PFSK-1 (cell line): Measurements from ENCODE around the gene ACTR6.

Experiments used
- FOXP2 ChIP-seq: optimal IDR thresholded peaks from 2 replicates; pipeline ENCODE3; 2011; ENCODE audit warnings: borderline replicate concordance, control low read depth, inconsistent platforms; ENCODE audit not compliant: insufficient read depth; ENCODE audit errors: extremely low read length, extremely low read depth
- POLR2AphosphoS5 ChIP-seq: IDR thresholded peaks from 2 replicates; pipeline ENCODE4 v1.6.1; 2012; ENCODE audit warnings: low read depth, mild to moderate bottlenecking, control low read depth, low read length, moderate library complexity
- REST ChIP-seq, 2 experiments: IDR thresholded peaks; 2 replicates each; pipeline versions ENCODE4 v1.6.1 to v1.8.0; 2011 to 2012; ENCODE audit warnings: low read depth in 2 of 2, low read length in 2 of 2, control low read depth in 1 of 2, inconsistent platforms in 1 of 2, mild to moderate bottlenecking in 1 of 2, moderate library complexity in 1 of 2; ENCODE audit not compliant: insufficient read depth in 1 of 2
- SIN3A ChIP-seq: IDR thresholded peaks from 2 replicates; pipeline ENCODE4 v1.6.1; 2012; ENCODE audit warnings: mild to moderate bottlenecking, low read length, moderate library complexity, borderline replicate concordance; ENCODE audit not compliant: insufficient read depth
- TAF1 ChIP-seq: IDR thresholded peaks from 2 replicates; pipeline ENCODE4 v1.6.1; 2012; ENCODE audit warnings: low read length, control low read depth, borderline replicate concordance; ENCODE audit not compliant: insufficient read depth

The ACTR6 gene

GRCh38 chr12:100239589-100239988 is 39.0 kb downstream of the ACTR6 start:
- no peak for TF ChIP-seq REST (IDR thresholded peaks at IDR 0.05; ENCODE audit: insufficient read depth in 1 of 2, low read depth in 2 of 2, low read length in 2 of 2)
- no peak for TF ChIP-seq FOXP2
- no peak for TF ChIP-seq TAF1
- no peak for TF ChIP-seq SIN3A
- TF ChIP-seq POLR2AphosphoS5, result no peak

DNA sequence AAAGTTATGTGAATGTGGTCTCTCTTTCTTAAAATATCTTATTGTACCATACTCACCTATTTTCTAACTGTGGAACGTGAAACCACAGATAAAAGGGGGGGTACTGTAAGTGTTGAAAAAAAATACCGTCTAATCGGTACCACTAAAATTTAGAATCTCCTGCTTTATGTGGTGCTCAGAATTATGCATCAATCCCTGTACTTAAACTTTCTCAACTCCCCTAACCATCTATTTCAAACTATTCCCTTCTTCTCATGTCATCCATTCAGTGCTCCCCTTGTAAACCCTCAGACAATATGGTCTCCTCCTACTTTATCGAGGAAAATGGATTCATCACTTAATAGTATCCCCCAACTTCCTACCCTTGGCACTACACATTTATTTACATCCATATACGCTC is 42.5 kb downstream of the ACTR6 start:
- TF ChIP-seq POLR2AphosphoS5 (no peak), FOXP2 (no peak), TAF1 (no peak), SIN3A (no peak), REST (IDR thresholded peaks at IDR 0.05; ENCODE audit: insufficient read depth in 1 of 2, low read depth in 2 of 2, low read length in 2 of 2) (no peak)

DNA sequence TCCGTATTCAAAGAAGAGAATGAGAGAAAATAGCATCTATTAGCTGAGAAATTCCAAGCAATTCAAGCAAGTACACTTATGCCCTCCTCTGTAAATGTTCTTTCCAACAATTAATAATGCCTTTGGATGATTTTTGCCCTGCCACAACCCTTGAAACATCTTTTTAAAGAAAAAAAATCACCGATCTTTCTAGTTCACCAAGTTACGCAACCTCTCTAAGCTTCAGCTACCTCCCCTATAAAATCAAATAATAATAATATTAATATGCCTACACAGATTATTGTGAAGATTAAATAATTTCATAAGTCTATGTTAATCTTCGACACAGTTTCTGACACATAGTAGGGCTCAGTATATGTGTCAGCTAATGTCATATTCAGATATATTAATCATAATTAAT is 47.1 kb downstream of the ACTR6 start:
- TF ChIP-seq FOXP2, result no peak
- no peak for TF ChIP-seq TAF1

DNA sequence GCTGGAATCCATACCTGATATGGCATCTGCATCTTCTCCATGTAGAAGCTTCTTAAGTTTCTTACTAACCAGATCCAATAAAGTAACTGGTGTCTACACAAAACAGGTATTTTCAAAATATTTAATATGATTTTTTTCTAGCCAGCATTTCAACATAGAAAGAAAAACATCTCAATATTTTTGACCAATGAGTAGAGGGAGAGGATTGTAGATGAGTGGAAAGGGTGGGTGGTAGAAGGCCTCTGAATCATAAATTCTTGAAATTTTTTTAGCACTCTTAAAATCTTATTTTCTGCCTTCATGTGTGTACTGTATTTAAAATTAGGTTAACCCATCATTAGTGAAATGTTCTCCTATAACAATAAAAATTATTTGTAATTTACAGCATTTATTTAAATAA is 48.3 kb downstream of the ACTR6 start:
- TF ChIP-seq TAF1 (no peak), SIN3A (no peak), FOXP2 (no peak), REST (IDR thresholded peaks at IDR 0.05; ENCODE audit: insufficient read depth in 1 of 2, low read depth in 2 of 2, low read length in 2 of 2) (no peak), POLR2AphosphoS5 (no peak)

- TF ChIP-seq POLR2AphosphoS5 (no peak), TAF1 (no peak), REST (IDR thresholded peaks at IDR 0.05; ENCODE audit: insufficient read depth in 1 of 2, low read depth in 2 of 2, low read length in 2 of 2) (no peak), SIN3A (no peak), FOXP2 (no peak)
Observed at GRCh38 chr12:100249941-100250340, 49.3 kb downstream of the ACTR6 start.
